GM12865 (cell line): ENCODE results near the gene PHACTR4.
"Not testable (repeated sequence)": the region's sequence is repeated elsewhere in the genome, so short reads cannot be mapped to it uniquely, and the experiment has no call there.

Experiments used
- DNase-seq: peaks from one replicate; pipeline ENCODE4 v3.0.0; 2010; ENCODE audit warnings: low read depth
- H3K4me3 ChIP-seq: 2 replicates; pipeline ENCODE4 v1.5.1; 2011; ENCODE audit warnings: mild to moderate bottlenecking, low read depth, low read length, control low read depth
- TF ChIP-seq, protein P1 (sequence below): IDR thresholded peaks from 2 replicates; pipeline ENCODE4 v1.5.1; 2011; ENCODE audit warnings: low read length, control low read depth, low read depth, inconsistent platforms; ENCODE audit not compliant: insufficient read depth; ENCODE audit errors: missing control alignments

The PHACTR4 gene

GRCh38 chr1:28521502-28522164 is 152.1 kb downstream of the PHACTR4 start:
- TF ChIP-seq, protein P1, sequence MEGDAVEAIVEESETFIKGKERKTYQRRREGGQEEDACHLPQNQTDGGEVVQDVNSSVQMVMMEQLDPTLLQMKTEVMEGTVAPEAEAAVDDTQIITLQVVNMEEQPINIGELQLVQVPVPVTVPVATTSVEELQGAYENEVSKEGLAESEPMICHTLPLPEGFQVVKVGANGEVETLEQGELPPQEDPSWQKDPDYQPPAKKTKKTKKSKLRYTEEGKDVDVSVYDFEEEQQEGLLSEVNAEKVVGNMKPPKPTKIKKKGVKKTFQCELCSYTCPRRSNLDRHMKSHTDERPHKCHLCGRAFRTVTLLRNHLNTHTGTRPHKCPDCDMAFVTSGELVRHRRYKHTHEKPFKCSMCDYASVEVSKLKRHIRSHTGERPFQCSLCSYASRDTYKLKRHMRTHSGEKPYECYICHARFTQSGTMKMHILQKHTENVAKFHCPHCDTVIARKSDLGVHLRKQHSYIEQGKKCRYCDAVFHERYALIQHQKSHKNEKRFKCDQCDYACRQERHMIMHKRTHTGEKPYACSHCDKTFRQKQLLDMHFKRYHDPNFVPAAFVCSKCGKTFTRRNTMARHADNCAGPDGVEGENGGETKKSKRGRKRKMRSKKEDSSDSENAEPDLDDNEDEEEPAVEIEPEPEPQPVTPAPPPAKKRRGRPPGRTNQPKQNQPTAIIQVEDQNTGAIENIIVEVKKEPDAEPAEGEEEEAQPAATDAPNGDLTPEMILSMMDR = no peak
- no peak for DNase-seq
- no peak overlapping the region for H3K4me3 ChIP-seq

DNA sequence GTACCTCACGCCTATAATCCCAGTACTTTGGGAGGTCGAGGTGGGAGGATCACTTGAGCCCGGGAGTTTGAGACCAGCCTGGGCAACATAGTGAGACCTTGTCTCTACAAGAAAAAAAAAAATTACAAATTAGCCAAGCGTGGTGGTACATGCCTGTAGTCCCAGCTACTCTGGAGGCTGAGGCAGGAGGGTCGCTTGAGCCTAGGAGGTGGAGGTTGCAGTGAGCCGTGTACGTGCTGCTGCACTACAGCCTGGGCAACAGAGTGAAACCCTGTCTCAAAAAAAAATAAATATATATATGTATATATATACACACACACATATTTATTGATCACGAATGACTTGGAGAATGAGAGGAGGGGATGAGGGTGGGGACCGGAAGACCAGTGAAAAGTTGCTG is 153.0 kb downstream of the PHACTR4 start:
- not testable (repeated sequence) for DNase-seq, H3K4me3 ChIP-seq

- H3K4me3 ChIP-seq, DNase-seq: not testable (repeated sequence)
These were observed 155.6 kb downstream of the PHACTR4 start for GRCh38 chr1:28525002-28525642.

GRCh38 chr1:28526886-28527285 is 157.3 kb downstream of the PHACTR4 start:
- no peak for DNase-seq
- H3K4me3 ChIP-seq = no peak overlapping the region
- TF ChIP-seq, protein P1 = no peak

DNA sequence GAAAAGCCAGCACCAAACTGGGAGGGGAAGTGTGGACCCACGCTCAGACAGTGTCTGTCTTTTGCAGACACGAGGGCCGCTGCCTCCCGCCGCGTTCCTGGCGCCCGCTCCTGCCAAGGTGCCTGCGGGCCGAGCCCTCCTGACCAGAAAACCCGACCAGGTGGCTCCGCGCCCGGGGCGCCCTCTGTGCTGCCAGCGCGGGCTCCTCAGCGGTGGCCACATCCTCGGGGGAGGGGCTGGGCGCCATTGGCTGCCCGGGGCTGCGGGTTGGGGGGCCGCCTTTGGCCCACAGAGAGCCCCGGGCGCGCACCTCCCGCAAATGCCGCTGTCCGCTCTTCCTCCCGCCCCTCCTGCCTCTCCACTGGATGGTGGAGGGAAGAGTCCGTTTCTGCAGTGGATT is 160.9 kb downstream of the PHACTR4 start:
- TF ChIP-seq, protein P1 = no peak
- DNase-seq = no peak

DNA sequence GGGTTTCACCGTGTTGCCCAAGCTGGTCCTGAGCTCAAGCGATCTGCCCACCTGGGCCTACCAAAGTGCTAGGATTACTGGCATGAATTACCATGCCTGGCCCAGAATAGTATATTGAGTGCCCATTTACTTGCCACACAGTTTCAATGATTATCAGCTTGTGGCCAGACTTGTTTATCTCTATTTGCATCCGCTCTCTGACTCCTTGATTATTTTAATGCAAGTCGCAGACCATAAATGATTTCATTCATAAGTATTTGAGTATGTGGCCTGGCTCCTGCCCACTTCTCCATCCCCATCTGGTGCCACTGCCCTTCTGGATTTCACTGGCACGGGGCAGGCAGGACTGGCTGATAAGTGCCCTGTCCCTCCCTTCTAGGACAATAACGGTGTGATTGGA is 165.1 kb downstream of the PHACTR4 start:
- no peak overlapping the region for H3K4me3 ChIP-seq
- TF ChIP-seq, protein P1 = no peak
- no peak for DNase-seq

More for the DNA sequence above, 160.9 kb downstream of the PHACTR4 start:
- no peak overlapping the region for H3K4me3 ChIP-seq

DNA sequence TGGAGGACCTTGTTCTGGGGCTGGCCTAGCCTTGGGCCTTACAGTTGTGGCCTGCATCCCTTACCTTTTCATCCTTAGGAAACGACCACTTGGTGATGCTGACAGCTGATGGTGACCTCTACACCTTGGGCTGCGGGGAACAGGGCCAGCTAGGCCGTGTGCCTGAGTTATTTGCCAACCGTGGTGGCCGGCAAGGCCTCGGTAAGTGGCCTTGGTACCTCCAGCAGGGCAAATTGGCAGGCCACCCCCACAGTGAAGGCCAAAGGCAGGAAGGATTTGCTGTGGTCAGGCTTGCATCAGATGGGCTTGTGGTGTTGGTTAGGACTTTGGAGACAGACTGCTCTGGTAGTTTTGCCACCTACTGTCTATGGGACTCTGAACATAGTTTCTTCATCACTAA is 165.6 kb downstream of the PHACTR4 start:
- TF ChIP-seq, protein P1 = no peak
- no peak for DNase-seq
- H3K4me3 ChIP-seq = no peak overlapping the region
